UCSD-AML1 (cell line): ENCODE data around the gene CYP19A1.
A peak's percentile ranks its signal among the peaks of the same experiment; 100 is the strongest.

ENCODE experiments used
- DNase-seq: peaks from one replicate; lab custom pipeline; 2025; ENCODE audit not compliant: unreplicated experiment; lab: John Stamatoyannopoulos, UW

CYP19A1 gene

DNA sequence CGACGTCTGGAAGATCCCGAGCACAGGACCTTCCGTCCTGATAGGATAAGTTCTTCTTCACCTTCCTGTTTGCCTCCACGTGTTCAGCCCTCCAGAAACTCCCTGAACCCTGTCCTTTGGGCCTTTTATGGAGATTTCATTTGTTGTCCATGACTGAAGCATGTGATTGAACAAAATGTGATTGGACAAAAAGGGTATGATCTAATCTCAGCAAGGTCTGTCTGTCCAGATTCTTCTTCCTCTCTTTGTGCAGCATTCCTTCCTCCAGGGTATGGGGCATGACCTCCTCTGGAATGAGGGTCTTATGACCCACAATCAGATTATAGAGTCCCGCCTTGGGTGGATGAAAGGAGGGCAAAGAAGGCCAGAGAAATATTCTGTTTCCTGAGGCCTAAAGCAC lies at the start of gene CYP19A1:
TSS of gene CYP19A1 (minus strand) at position 101 of the 400 bp plus-strand sequence. CDS start 95,684 bp downstream, outside the sequence.
- DNase-seq, result no peak

DNA sequence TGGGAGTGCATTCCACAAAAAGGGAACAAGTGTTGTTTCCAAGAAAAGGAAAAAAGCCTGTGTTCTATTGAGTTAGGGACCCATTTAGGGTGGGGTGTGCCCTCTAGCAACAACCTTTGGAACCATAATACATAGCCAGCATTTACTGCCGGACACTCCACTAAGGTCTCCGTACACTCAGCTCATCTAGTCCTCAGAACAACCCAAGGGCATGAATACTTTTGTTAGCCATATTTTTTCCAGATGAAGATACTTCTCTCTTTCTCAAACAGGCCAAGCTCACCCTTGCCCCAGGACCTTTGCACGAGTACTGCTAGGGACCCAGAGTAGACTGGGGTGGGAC lies 49.3 kb upstream of the CYP19A1 start:
- DNase-seq, result no peak

DNA sequence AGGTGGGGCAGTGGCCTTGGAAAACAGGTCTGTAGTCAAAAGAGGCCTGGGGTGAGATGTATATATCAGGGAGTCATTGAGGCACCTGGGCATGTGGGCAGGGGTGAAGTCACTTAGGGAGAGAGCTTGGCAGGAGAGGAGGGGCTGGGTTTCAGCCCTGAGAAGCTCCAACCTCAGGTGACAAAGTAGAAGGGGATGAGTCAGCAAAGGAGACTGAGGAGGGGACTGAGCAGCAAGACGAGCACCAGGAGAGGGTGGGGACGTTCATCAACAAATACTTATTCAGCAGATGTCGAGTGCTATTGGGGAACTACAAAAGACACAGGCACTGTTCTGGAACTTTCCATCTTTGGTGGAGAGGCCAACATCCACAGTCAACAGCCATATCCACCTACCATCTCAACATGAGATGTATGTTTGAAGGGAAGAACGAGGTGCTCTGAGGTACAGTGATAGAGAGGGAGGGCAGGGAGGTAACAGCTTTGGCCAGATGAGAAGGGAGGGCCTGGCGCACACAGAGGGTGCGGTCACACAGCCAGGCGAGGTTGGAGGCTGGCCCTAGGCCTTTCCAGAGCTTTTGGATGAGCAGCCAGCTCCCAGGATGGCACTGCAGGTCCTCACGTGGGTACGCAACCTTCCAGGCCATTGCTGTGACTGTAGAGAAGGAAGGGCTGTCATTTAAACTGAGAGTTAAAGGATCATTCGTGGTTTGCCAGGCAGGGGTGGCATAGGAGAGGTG lies 48.7 kb upstream of the CYP19A1 start:
- no peak for DNase-seq

DNA sequence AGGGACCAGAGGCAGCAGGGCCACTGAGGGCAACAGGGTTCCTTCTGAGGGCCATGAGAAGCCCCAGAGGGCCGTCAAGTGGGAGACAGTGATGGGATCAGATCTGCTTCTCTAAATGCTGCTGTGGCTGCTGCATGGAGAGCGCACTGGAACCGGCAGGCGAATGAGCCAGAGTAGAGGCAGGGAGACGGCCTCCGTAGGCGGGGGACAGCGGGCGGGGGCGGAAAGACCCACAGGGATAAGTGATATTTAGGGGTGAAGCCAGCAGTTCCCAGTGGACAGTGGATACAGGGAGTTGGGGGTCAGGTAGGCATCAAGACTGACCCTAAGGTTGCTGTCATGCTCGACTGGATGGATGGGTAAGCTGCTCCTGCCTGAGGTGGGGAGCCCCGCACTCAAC lies 48.1 kb upstream of the CYP19A1 start:
- DNase-seq, result no peak

DNA sequence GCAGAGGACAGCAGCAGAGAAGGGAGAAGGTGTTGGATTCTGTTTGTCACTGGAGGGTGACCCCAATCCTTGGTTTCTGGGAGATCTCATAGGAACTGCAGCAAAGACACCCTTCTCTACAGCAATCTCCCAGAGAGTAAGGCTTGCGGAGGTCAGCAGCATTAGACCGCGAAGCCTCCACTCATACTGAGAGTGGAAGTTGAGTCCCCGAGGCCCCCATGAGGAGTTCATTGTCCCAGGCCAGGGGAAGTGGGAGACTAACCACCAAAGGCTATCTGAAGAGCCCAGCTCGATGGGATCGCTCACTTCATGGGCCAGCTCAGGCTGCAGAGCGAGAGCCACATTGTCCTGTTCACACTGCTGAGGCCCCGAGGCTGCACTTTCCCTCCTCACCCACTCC lies 47.6 kb upstream of the CYP19A1 start:
- no peak for DNase-seq

DNA sequence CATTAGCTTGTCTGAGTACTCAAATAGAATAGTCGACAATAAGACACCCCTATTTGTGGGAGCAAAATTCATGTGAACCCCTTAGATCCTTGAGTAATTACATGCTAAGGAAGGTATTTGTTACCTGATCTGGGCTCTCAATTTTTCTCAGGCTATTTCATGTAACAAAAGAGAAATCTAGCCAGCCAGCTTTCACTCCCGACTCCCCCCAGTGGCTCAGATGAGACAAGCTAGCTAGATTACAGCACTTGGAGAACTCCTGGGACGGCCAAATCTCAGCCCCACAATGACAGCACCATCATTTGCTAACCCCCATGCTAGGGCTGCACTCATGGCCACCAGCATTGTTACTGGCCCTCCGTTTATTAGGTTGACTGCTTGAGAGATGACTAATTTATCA lies 44.4 kb upstream of the CYP19A1 start:
- DNase-seq, result no peak

DNA sequence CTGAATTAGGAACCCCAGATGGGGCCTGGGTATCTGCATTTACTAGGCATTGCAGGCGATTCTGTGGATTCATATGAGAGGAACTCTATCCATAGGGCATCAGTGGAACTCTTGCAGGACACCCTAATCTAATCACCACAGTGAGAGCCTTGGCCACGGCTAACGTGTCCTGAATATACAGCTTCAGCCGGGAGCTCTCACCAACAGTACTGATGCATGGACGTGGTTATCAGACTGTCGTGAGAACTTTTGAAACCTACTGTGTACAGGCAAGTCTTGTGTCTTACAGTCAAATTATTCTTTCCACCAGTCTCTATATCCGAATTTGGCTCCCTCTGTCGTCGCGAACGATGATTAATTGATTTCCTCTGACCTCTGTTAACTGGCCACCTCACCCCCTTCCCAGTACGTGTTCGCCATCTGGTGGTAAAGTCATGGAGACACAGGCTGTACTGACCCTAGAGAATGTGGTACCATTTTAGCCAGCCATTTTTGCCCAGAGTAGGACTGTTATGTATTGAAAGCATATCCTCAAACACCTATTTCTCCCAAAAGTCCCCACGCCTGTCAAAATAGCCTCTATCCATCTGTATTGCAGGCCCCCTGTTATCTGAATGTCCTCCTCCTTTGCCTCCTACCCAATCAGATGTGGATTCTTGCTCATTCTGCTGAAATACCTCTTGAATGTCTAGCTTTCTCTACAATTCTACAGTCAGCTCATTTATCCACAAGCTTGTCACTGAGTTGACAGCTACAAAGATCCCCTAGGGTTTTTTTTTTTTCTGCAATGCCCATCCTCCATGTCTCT lies 42.8 kb upstream of the CYP19A1 start:
- peak; percentile 32 for DNase-seq

DNA sequence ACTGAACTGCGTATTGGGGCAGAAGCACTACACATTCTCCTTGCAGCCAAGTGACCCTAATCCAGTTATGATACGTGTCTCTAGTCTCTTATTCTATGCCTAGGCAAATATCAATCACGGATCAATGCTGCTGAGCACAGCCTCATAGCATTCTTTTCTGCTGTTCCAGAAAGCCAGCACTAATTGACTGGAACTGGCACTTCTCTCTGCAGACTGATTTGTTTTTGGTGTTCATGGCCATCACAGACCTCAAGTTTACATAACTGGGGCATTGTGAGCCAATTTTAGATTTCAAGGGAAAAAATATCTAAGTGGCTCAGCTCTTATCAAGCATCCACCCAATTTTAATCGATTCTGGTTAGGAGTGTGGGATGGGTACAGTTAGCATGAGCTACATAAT lies 41.0 kb upstream of the CYP19A1 start:
- DNase-seq, result no peak

DNA sequence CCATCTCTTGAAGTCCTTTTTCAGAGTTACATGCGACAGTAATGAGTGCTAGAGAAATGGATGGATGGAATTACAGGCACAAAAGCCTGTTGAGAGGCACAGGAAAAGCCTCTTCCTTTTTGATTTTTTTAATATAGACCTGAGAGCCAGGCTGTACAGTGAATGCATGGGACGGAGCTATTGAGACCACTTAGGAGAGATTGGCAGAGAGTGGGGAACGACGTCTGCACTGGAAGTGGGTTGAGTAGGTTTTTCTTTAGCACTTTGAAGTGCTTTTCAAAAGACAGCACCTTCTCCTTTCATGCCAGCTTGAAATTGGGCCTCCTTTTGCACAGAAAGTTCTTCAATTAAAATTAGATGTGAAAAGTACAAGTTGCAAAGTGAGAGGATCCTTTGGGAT lies 40.0 kb upstream of the CYP19A1 start:
- no peak for DNase-seq

DNA sequence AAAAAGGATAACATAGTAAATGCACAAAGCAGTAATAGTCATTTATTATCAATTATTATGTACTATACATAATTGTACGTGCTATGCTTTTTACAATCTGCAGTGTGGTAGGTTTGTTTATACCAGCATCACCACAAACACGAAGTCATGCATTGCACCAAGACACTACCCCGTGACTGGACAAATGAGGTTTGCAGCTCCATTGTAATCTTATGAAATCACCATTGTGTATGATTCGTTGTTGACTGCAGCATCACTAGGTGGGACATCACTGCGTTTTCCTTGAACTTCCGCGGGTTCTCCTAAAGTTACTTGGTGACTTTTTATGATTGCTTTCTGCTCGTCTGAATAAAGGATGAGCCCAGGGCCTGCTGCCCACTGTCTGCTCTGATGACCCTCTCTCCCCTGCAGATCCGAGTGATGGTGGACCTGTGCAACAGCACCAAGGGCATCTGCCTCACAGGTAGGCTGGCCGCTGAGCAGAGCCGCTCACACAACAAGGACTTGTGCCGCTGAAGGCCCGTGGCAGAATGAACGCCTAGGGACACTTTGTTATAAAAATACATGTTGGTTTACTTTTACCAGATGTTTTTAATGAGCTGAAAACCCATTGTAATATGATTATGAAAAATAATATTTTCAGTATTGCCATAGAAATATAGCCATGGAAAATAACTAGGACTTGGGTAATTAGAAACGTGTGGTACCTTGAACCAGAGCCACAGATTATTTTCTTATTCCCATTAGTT lies 38.8 kb upstream of the CYP19A1 start:
- DNase-seq, result no peak

DNA sequence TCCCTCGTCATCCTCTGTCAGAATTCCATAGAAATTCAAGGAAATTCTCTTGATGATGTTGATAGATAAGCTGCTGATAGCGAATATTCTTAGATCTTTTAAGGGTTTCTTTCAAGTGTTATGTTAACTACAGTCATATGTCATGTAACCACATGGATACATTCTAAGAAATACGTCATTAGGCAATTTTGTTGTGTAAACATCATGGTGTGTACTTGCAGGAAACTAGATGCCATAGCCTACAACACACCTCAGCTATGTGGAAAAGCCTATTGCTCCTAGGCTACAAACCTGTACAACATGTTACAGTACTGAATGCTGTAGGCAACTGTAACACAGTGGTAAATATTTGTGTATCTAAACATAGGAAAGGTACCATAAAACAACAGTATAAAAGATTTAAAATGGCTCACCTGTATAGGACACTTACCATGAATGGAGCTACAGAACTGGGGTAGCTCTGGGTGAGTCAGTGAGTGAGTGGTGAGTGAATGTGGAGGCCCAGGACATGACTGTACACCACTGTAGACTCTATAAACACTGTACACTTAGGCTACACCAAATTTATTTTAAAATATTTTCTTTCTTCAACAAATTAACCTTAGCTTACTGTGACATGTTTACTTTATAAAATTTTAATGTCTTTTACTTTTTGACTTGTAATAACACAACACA lies 37.7 kb upstream of the CYP19A1 start:
- no peak for DNase-seq

DNA sequence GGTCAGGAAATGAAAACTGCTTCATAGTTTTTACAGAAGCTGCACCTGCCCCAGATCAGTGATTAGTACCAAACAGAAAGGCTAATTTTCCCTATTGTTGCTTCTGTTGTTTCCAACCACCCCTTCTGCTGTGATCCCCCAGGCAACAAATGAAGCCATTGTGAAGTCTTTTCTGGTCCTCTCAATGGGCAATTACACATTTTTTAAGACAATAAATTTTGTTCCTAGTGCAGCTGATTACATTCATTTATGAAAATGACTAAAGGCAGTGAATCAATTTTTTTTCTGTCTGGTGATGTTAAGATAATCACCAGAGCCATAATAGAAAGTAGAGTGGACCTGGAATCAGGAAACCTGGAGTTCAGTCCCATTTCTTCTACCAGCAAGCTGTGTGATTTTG lies 35.7 kb upstream of the CYP19A1 start:
- DNase-seq, result no peak

DNA sequence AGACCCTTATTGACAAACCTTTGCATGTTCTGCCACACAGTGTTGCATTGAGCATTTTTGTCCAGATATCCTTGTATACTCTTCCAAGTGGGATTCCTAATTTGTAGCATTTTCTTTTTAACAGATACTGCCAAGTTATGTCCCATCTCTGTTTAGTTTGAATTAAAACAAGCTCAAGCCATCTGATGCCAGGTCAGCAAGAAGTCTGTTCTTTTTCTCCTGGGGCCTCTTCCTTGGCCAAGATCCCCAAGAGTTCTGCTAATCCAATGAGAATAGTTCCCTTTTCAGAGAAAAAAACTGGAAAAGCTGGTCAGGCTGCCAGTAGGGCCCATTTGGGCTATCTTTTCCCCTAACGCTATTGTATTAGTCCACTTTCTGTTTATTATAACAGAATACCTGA lies 32.9 kb upstream of the CYP19A1 start:
- DNase-seq, result no peak

DNA sequence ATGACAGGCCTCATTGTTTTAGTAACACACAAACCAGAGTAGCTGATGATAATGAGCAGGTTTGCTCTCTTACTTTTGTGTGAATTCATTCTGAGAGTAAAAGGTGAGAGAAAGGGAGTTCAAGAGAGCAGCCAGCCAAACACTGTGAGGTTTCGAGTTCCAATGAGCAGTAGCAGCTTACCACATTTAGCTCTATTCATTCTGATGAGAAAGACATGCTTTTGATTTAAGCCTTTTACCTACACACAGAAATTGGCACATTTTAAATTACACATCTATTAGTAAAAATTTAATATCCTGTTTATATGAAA lies 31.0 kb upstream of the CYP19A1 start:
- no peak for DNase-seq

DNA sequence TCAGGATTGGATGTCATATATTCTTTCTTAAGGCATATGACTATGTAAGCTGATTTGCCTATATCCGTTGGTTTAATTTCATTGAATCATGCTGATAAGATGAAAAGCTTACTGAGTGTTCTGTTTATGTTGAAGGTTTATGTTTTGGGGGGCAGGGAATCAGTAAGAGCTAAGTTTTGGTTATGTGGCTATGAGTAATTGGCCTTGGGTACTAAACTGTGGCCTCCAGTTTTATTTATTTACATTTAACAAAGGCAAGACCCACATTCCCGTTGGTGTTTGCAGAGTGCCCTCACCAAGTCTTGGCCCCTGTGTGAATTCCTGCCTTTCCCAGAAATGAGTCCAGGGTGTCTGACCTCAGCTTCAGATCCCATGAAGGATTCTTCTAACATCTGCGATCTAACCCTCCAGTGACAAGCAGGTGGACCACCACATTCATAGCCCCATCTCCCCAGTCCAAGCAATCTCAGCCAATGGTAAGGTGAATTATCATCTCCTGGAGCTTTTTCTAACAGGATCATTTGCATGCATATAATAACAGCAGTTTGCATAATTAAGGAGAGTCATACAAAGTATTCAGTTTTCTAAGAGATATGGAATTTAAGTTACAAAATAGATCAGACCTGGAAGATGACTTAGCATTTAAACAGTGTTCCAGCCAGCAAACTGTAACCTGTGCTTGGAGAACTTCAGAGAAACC lies 30.5 kb upstream of the CYP19A1 start:
- no peak for DNase-seq

DNA sequence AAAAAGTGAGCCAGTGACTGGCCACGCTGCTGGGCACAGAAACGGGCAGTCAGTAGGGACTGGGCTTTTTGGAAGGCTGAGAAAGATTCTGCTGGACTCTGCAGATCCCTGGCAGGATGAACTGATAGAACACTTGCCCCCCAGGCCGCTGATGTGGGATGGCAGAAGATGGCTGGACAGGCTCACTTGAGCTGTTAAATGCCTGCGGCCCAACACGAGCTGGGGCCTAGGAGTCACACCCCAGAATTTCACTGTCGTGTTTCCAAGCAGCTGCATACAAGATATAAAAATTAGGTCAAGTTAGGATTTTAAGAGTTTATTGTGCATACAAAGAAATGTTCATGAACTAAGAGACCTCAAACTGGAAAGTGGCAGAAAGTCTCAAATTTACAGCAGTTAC lies 29.9 kb upstream of the CYP19A1 start:
- no peak for DNase-seq

DNA sequence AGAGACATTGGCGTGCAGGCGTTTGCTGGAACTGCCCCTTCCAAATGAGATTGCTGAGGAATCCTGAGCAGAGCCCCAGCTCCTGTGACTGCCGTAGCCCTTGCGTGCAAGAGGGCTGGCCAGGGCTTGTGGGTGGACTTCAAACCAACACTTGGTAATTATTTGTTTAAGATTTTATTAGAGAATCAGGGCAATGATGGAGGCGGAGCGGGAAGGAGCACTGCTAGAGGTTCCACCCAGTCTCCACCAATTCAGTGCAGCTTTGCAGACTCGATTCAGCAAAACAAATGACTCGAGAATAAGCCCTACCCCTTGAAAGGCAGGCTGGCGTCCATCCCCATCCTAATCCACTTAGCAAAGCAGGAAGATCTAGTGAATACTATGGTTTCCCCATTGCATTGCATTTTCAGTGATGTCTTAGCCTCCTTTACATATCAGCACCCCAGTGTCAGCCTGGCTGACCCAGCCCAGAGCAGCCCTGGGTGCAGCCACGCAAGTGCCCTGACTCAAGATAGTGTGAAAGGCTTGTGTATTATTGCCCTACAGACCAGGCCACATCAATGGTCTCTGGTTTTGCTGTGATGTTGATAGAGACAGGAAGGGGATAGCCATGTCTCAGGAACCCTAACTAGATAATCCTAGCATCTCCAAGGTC lies 29.1 kb upstream of the CYP19A1 start:
- no peak for DNase-seq

DNA sequence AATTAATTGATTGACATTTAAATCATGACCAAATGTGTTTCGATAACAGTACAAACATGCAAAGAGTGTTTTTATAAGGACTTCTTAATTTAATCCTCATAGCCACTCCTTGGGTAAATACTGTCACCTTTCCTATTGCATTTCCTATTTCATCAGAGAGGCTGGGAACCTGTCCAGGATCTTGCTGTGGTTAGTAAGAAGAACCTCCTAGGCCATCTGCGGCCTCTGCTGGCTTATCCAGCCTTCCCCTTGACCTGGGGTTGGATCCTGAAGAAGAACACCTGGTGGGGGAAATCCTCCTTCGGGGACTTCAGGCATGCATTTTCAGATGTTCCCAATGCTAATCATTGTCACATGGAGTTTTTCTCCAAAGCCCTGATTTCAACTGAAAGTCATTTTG lies 28.5 kb upstream of the CYP19A1 start:
- no peak for DNase-seq

DNA sequence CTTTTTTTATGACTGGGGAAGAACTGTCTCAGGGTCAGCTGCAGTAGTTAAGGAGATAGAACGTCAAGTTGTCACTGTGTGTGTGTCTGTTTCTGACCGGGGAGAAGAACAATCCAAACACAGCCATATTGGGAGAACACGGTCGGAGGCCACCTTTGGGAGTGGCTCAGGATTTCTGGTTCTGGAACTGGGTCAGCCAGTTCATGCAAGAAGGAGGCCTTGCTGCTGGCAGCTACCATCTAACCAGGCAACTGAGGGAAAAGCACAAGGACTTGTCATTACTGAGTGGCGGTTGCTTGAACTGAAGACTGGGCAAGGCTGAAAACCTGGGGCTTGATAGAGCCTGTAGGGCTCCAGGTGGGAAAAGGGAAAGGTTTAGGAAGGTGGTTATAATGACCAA lies 27.7 kb upstream of the CYP19A1 start:
- DNase-seq, result no peak

DNA sequence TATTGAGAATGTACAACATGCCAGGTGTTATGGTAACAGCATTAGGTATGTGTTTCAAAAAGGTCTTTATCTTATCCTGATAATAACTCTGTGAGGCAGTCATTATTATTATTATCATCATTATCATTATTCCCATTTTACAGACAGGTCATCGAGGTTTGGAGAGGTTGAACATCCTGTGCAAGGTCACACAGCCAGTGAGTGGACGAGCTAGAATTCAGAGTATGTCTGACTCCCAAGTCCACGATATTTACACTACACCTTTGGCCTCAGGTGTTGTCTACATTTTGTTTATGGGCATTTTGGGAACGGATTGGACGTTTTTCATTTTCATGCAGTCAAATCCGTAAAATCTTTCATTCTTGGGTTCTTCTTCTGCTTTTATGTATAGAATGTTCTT lies 27.0 kb upstream of the CYP19A1 start:
- no peak for DNase-seq

DNA sequence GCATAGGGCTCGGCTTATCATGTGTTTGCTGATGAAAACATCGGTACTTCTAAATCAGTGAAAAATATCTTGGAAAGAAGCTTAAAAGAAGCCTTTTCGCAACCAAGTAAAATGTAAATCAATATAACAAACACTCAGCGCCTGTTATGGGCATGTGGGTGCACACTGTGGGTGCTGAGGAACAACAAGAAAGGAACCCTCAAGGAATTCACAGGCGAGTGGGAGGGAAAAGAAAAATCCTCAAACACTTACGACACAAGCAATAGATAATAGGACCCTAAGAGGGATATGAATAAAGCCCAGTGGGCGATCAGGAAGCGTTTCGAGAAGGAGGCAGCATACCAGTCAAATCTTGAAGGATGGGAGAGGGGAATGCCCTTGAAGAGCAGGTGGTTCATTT lies 25.0 kb upstream of the CYP19A1 start:
- DNase-seq, result no peak
